ENCODE results near the gene FOXF2.

- no peak for TF ChIP-seq POLR2AphosphoS5 (IDR thresholded peaks at IDR 0.05; ENCODE audit: low read depth, low read length)
- no peak for TF ChIP-seq POLR2A (IDR thresholded peaks at IDR 0.05; ENCODE audit: low read depth, low read length)
These were observed 40.7 kb upstream of the FOXF2 start for GRCh38 chr6:1348675-1349074.

Data from GM12892 (cell line).